Tibial artery (tissue), 4 donors: ENCODE measurements around the gene TNFRSF11A.

Experiments used
- DNase-seq, 2 donors: peaks; one replicate each; pipeline ENCODE4 v3.0.0-alpha.2; 2019
- H3K27ac ChIP-seq, 2 donors: fragments of 200-600 bp; sonication (generic) in 1 of 2; 1 replicate in 1 of 2; 2 replicates in 1 of 2; pipeline ENCODE4 v1.5.1; 2018 to 2019; ENCODE audit warnings: mild to moderate bottlenecking in 1 of 2
- H3K27me3 ChIP-seq, 2 donors: fragments of 200-600 bp; sonication (generic) in 1 of 2; one replicate each; pipeline versions ENCODE4 v1.5.1 to v1.6.0; 2016 to 2019
- H3K36me3 ChIP-seq, 3 donors: fragments of 200-600 bp; sonication (generic) in 2 of 3; one replicate each; pipeline ENCODE4 v1.5.1; 2016 to 2019; ENCODE audit warnings: mild to moderate bottlenecking in 2 of 3
- H3K4me1 ChIP-seq, 4 donors: fragments of 200-600 bp; sonication (generic) in 2 of 4; 1 replicate in 3 of 4; 2 replicates in 1 of 4; pipeline ENCODE4 v1.5.1; 2016 to 2019
- H3K4me3 ChIP-seq, 2 donors: fragments of 200-600 bp; sonication (generic) in 1 of 2; 1 replicate in 1 of 2; 2 replicates in 1 of 2; pipeline ENCODE4 v1.5.1; 2018 to 2019; ENCODE audit warnings: mild to moderate bottlenecking in 2 of 2
- H3K9me3 ChIP-seq, 3 donors: fragments of 200-600 bp; sonication (generic) in 1 of 3; one replicate each; pipeline ENCODE4 v1.5.1; 2016 to 2019
- CTCF ChIP-seq, 2 experiments: fragments of 200-600 bp in 1 of 2; fragments of 450-650 bp in 1 of 2; IDR thresholded peaks; one replicate each; pipeline ENCODE4 v1.5.1; 2017 to 2019; ENCODE audit warnings: antibody characterized with exemption in 2 of 2, mild to moderate bottlenecking in 1 of 2, moderate library complexity in 1 of 2
- intact Hi-C: fragments of 100-400 bp; cut with DNase I; formaldehyde crosslinking; loops from one replicate; pipeline ENCODE4 v1.15.0; 2023; ENCODE audit warnings: low total_unique reads

Gene TNFRSF11A

GRCh38 chr18:62388855-62389760 lies 64.0 kb downstream of the TNFRSF11A start:
- Histone ChIP-seq H3K27me3 (peaks cover 0 to 21% of the 10 kb centered on the region in 2 donors), H3K36me3 (no peaks in the 10 kb centered on the region), H3K4me1 (no peaks in the 10 kb centered on the region), H3K27ac (no peak overlapping the region), H3K4me3 (no peak overlapping the region), H3K9me3 (peaks cover 0 to 6% (median 0%) of the 10 kb centered on the region in 3 donors)
- no peak for TF ChIP-seq CTCF (IDR thresholded peaks at IDR 0.05)
- intact Hi-C loops = no loop called here
- DNase-seq = no peak

- H3K36me3 ChIP-seq = no peaks in the 10 kb centered on the region
- H3K4me3 ChIP-seq = no peak overlapping the region
- no peaks in the 10 kb centered on the region for H3K4me1 ChIP-seq
- TF ChIP-seq CTCF (IDR thresholded peaks at IDR 0.05) = no peak
- peaks cover 0 to 6% (median 0%) of the 10 kb centered on the region in 3 donors for H3K9me3 ChIP-seq
- no peak for DNase-seq
- no peak overlapping the region for H3K27ac ChIP-seq
- intact Hi-C loops = no loop called here
- H3K27me3 ChIP-seq = peaks cover 0 to 16% of the 10 kb centered on the region in 2 donors
These were observed 64.8 kb downstream of the TNFRSF11A start for GRCh38 chr18:62389761-62390481.

- H3K36me3 ChIP-seq = no peaks in the 10 kb centered on the region
- intact Hi-C loops = no loop called here
- peaks cover 0 to 6% (median 0%) of the 10 kb centered on the region in 3 donors for H3K9me3 ChIP-seq
- no peaks in the 10 kb centered on the region for H3K4me1 ChIP-seq
- no peak for DNase-seq
- no peak for TF ChIP-seq CTCF (IDR thresholded peaks at IDR 0.05)
- H3K27ac ChIP-seq = no peak overlapping the region
- H3K4me3 ChIP-seq = no peak overlapping the region
- peaks cover 0 to 8% of the 10 kb centered on the region in 2 donors for H3K27me3 ChIP-seq
These were observed 69.1 kb downstream of the TNFRSF11A start for GRCh38 chr18:62394006-62394763.

GRCh38 chr18:62396381-62396780 lies 71.3 kb downstream of the TNFRSF11A start:
- peaks cover 0 to 8% of the 10 kb centered on the region in 2 donors for H3K27me3 ChIP-seq
- H3K36me3 ChIP-seq = no peaks in the 10 kb centered on the region
- no peak for TF ChIP-seq CTCF (IDR thresholded peaks at IDR 0.05)
- no peaks in the 10 kb centered on the region for H3K4me1 ChIP-seq
- H3K9me3 ChIP-seq = peaks cover 0 to 4% (median 0%) of the 10 kb centered on the region in 3 donors
- intact Hi-C loops = no loop called here
- DNase-seq = no peak
- no peak overlapping the region for H3K4me3 ChIP-seq
- no peak overlapping the region for H3K27ac ChIP-seq

- TF ChIP-seq CTCF (IDR thresholded peaks at IDR 0.05) = no peak
- H3K9me3 ChIP-seq = no peaks in the 10 kb centered on the region
- H3K27me3 ChIP-seq = peaks cover 0 to 8% of the 10 kb centered on the region in 2 donors
- no peaks in the 10 kb centered on the region for H3K36me3 ChIP-seq
- intact Hi-C loops = no loop called here
- DNase-seq = no peak
- H3K27ac ChIP-seq = no peak overlapping the region
- no peaks in the 10 kb centered on the region for H3K4me1 ChIP-seq
- H3K4me3 ChIP-seq = no peak overlapping the region
These were observed 71.9 kb downstream of the TNFRSF11A start for GRCh38 chr18:62396967-62397366.
